T-helper 2 cell treated with Interferon-gamma antibody and Interleukin-4, amounts not matched to agents 100 ng/mL and 5 ng/mL, for 36 hours (primary cell): ENCODE results near the gene TAPBP. TPM values are rescaled to one million over a fixed set of nuclear protein-coding genes. Genes with fewer than 3 reads are reported as not detected.
"Not testable (repeated sequence)": the region's sequence is repeated elsewhere in the genome, so short reads cannot be mapped to it uniquely, and the experiment has no call there.

Source experiments
- intact Hi-C: fragments of 100-400 bp; cut with micrococcal nuclease; formaldehyde crosslinking; loops from one replicate; pipeline ENCODE4 v1.15.1; 2023
- total RNA-seq: library from RNA; stranded (reverse); gene quantifications from 2 replicates; pipeline ENCODE4 v1.2.3, GENCODE V29; 2022

TAPBP gene
- total RNA-seq, 1 donor from 2014 or later, result 277 TPM

GRCh38 chr6:33278810-33279209 lies 35.1 kb downstream of the TAPBP start:
- intact Hi-C loops, result no loop called here

GRCh38 chr6:33278392-33278741 lies 35.5 kb downstream of the TAPBP start:
- intact Hi-C loops, result no loop called here

- intact Hi-C loops, result loop anchor here (1.0 to 2.0 kb wide), 4 partner anchors 11 to 113 kb away; partner anchors contain the start of genes KIFC1, PFDN6 and WDR46
These were observed 36.1 kb downstream of the TAPBP start for GRCh38 chr6:33277663-33278391.

GRCh38 chr6:33276864-33277662 lies 36.8 kb downstream of the TAPBP start, which contains the start of gene B3GALT4:
TSS of gene B3GALT4 (plus strand) at chr6:33277123. CDS start at chr6:33277420, 297 bp downstream.
- intact Hi-C loops, result loop anchor here (1.0 to 2.0 kb wide), 4 partner anchors 12 to 114 kb away; partner anchors contain the start of genes KIFC1, PFDN6 and WDR46

GRCh38 chr6:33276581-33276863 lies 37.4 kb downstream of the TAPBP start:
- intact Hi-C loops, result loop anchor here (2.0 kb wide), 1 partner anchor 68 kb away; no protein-coding TSS in a partner anchor

GRCh38 chr6:33275795-33276580 lies 37.9 kb downstream of the TAPBP start:
- intact Hi-C loops, result loop anchor here (2.0 kb wide), 1 partner anchor 69 kb away; no protein-coding TSS in a partner anchor

- intact Hi-C loops, result loop anchor here (5.0 kb wide), 1 partner anchor 138 kb away; the partner anchor contains the start of gene PHF1
These were observed 39.7 kb downstream of the TAPBP start for GRCh38 chr6:33273924-33274902.

- intact Hi-C loops, result loop anchor here (5.0 kb wide), 1 partner anchor 139 kb away; the partner anchor contains the start of gene PHF1
These were observed 40.6 kb downstream of the TAPBP start for GRCh38 chr6:33273129-33273923.

GRCh38 chr6:33272275-33273128 lies 41.4 kb downstream of the TAPBP start:
- intact Hi-C loops, result loop anchor here (1.0 to 5.0 kb wide), 2 partner anchors 17 to 140 kb away; partner anchors contain the start of genes PFDN6, PHF1 and WDR46

- intact Hi-C loops, result loop anchor here (1.0 to 5.0 kb wide), 6 partner anchors 18 to 141 kb away; partner anchors contain the start of genes PFDN6, PHF1, RXRB and SLC39A7
These were observed 42.2 kb downstream of the TAPBP start, which contains the start of the genes RPS18 and VPS52 for GRCh38 chr6:33271468-33272274. TSS of gene RPS18 (plus strand) at chr6:33272075. CDS start at chr6:33272120, 45 bp downstream. TSS of gene VPS52 (minus strand) at chr6:33271876. CDS start at chr6:33271675, 201 bp downstream.

- intact Hi-C loops, result loop anchor here (1.0 to 5.0 kb wide), 5 partner anchors 22 to 141 kb away; partner anchors contain the start of genes PHF1, RXRB and SLC39A7
These were observed 42.8 kb downstream of the TAPBP start for GRCh38 chr6:33271117-33271467.

- intact Hi-C loops, result no loop called here
These were observed 49.9 kb downstream of the TAPBP start for GRCh38 chr6:33264015-33264414.

GRCh38 chr6:33262490-33262889 lies 51.4 kb downstream of the TAPBP start:
- intact Hi-C loops, result not testable (repeated sequence)

GRCh38 chr6:33259032-33259431 lies 54.8 kb downstream of the TAPBP start:
- intact Hi-C loops, result no loop called here

GRCh38 chr6:33254591-33254990 lies 59.3 kb downstream of the TAPBP start:
- intact Hi-C loops, result no loop called here

GRCh38 chr6:33252759-33253158 lies 61.1 kb downstream of the TAPBP start:
- intact Hi-C loops, result no loop called here

GRCh38 chr6:33251395-33252012 lies 62.4 kb downstream of the TAPBP start:
- intact Hi-C loops, result no loop called here
